Peyer's patch (tissue), 4 donors: ENCODE results near the gene CTNNA1. TPM values are rescaled to one million over a fixed set of nuclear protein-coding genes. Genes with fewer than 3 reads are reported as not detected.

Source experiments
- DNase-seq, 3 donors: peaks; one replicate each; pipeline ENCODE4 v3.0.0-alpha.2; 2017 to 2019
- H3K27ac ChIP-seq, 4 donors: fragments of 200-600 bp; sonication (generic); one replicate each; pipeline ENCODE4 v1.5.1; 2016 to 2019
- H3K27me3 ChIP-seq, 2 donors: fragments of 200-600 bp; sonication (generic); one replicate each; pipeline ENCODE4 v1.5.1; 2019
- H3K36me3 ChIP-seq, 3 donors: fragments of 200-600 bp; sonication (generic); one replicate each; pipeline ENCODE4 v1.5.1; 2016 to 2019
- H3K4me1 ChIP-seq, 4 donors: fragments of 200-600 bp; sonication (generic); one replicate each; pipeline ENCODE4 v1.5.1; 2016 to 2019
- H3K4me3 ChIP-seq, 4 donors: fragments of 200-600 bp; sonication (generic); 1 replicate in 3 of 4; 2 replicates in 1 of 4; pipeline ENCODE4 v1.5.1; 2016 to 2019; ENCODE audit warnings: mild to moderate bottlenecking in 1 of 4
- H3K9me3 ChIP-seq, 4 donors: fragments of 200-600 bp; sonication (generic); one replicate each; pipeline ENCODE4 v1.5.1; 2016 to 2019; ENCODE audit warnings: mild to moderate bottlenecking in 1 of 4
- POLR2A ChIP-seq, 2 donors: fragments of 450-650 bp; IDR thresholded peaks; one replicate each; pipeline ENCODE4 v1.5.1; 2017; ENCODE audit warnings: antibody characterized with exemption in 2 of 2, mild to moderate bottlenecking in 2 of 2, moderate library complexity in 2 of 2
- total RNA-seq, 4 donors: library from RNA; depleted of rRNA; stranded (reverse); fragments of >200 nt; gene quantifications; one replicate each; pipeline ENCODE4 v1.1.0, GENCODE V29; 2016
- TF ChIP-seq, protein P1 (sequence below), 6 experiments: fragments of 450-650 bp in 4 of 6; fragments of 200-600 bp in 2 of 6; sonication (generic) in 1 of 6; IDR thresholded peaks; one replicate each; pipeline ENCODE4 v1.5.1; 2017 to 2019; ENCODE audit warnings: antibody characterized with exemption in 6 of 6, mild to moderate bottlenecking in 3 of 6, moderate library complexity in 1 of 6

Gene CTNNA1
- total RNA-seq, 4 donors from 2014 or later, result 351 to 516 (median 369) TPM

DNA sequence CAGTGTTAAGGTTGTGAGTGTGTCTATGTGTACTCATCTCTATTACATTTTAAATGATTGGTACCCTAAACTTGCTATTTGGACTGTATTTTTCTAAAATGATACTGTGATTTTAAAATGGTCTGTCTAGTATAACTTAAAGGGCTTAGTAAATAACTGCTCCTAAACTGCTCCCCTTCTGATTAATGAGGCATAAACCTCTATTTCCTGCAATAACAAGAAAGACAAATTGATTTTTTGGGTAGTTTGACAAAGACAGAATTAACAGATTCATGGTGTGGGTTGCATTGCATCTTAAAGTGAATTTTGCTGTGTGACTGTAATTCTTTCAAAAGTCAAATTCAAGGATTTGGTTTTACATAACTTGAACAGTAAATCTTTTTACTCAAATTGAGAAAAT, 130.0 kb downstream of the CTNNA1 start:
- H3K4me1 ChIP-seq, result no peaks in the 10 kb centered on the region
- H3K4me3 ChIP-seq, result no peak overlapping the region
- H3K27me3 ChIP-seq, result no peaks in the 10 kb centered on the region
- TF ChIP-seq, protein P1, sequence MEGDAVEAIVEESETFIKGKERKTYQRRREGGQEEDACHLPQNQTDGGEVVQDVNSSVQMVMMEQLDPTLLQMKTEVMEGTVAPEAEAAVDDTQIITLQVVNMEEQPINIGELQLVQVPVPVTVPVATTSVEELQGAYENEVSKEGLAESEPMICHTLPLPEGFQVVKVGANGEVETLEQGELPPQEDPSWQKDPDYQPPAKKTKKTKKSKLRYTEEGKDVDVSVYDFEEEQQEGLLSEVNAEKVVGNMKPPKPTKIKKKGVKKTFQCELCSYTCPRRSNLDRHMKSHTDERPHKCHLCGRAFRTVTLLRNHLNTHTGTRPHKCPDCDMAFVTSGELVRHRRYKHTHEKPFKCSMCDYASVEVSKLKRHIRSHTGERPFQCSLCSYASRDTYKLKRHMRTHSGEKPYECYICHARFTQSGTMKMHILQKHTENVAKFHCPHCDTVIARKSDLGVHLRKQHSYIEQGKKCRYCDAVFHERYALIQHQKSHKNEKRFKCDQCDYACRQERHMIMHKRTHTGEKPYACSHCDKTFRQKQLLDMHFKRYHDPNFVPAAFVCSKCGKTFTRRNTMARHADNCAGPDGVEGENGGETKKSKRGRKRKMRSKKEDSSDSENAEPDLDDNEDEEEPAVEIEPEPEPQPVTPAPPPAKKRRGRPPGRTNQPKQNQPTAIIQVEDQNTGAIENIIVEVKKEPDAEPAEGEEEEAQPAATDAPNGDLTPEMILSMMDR (IDR thresholded peaks at IDR 0.05), result no peak
- TF ChIP-seq POLR2A (IDR thresholded peaks at IDR 0.05), result no peak
- H3K36me3 ChIP-seq, result peaks cover 0 to 22% (median 3%) of the 10 kb centered on the region in 3 donors
- no peaks in the 10 kb centered on the region for H3K9me3 ChIP-seq
- no peak overlapping the region for H3K27ac ChIP-seq
- no peak for DNase-seq

DNA sequence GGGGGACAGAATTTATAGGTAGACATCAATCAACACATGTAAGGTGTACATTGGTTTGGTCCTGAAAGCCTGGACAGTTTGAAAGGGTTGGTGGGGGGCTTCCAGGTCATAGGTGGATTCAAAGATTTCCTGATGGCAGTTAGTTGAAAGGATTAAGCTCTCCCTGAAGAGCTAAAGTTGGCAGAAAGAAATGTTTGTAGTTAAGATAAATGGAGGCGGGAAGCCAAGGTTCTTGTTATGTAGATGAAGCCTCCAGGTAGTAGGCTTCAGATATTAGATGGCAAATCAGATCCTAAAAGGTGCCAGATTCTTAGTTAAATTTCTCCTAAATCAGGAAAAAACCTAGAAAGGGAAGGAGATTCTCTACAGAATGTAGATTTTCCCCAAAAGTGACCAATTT, 130.9 kb downstream of the CTNNA1 start:
- Histone ChIP-seq H3K4me1 (no peaks in the 10 kb centered on the region), H3K4me3 (no peak overlapping the region), H3K27me3 (no peaks in the 10 kb centered on the region), H3K36me3 (peaks cover 0 to 30% (median 3%) of the 10 kb centered on the region in 3 donors), H3K27ac (no peak overlapping the region), H3K9me3 (no peaks in the 10 kb centered on the region)
- no peak for DNase-seq
- no peak for TF ChIP-seq POLR2A (IDR thresholded peaks at IDR 0.05)
- TF ChIP-seq, protein P1 (IDR thresholded peaks at IDR 0.05), result no peak

DNA sequence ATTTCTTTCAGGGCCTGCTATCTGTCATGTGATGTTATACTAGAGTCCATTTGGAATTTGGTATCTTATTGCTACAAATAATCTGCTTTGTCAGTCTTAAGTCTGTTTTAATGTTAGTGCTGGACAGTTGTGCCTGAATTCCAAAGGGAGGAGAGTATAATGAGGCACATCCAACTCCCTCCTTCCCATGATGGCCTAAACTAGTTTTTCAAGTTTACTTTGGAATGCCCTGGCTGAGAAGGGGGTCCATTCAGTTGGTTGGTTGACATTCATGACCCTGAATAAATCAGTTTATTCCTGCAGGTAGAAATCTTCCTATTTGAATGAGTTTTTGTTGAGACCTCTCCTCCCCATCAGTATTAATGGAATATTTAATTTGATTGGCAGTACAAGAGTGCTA, 131.3 kb downstream of the CTNNA1 start:
- Histone ChIP-seq H3K4me1 (no peaks in the 10 kb centered on the region), H3K27ac (no peak overlapping the region), H3K4me3 (no peak overlapping the region), H3K27me3 (no peaks in the 10 kb centered on the region), H3K9me3 (no peaks in the 10 kb centered on the region), H3K36me3 (peaks cover 0 to 35% (median 3%) of the 10 kb centered on the region in 3 donors)
- no peak for DNase-seq
- no peak for TF ChIP-seq POLR2A (IDR thresholded peaks at IDR 0.05)
- TF ChIP-seq, protein P1 (IDR thresholded peaks at IDR 0.05), result no peak

DNA sequence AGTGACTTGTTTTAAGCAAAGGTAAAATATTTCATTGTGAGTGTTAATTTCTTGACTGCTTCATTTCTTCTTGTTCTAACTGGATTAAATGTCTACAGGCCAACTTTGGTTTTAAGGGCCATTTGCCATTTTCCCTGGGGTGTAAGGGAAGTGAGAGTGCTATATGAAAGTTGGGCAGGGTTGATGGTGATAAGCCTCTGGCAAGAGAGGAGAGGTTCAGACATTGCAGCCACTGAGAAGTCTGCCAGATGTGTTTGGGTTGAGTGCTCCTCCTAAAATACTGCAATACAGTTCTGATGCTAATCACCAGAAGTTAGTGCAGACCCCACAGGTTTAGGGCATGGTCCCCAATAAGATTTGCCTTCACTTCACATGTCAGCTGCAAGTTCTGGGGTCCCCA, 136.8 kb downstream of the CTNNA1 start:
- Histone ChIP-seq H3K4me3 (no peak overlapping the region), H3K9me3 (no peaks in the 10 kb centered on the region), H3K27me3 (no peaks in the 10 kb centered on the region), H3K27ac (no peak overlapping the region), H3K36me3 (peaks cover 0 to 60% (median 3%) of the 10 kb centered on the region in 3 donors), H3K4me1 (no peaks in the 10 kb centered on the region)
- no peak for TF ChIP-seq POLR2A (IDR thresholded peaks at IDR 0.05)
- TF ChIP-seq, protein P1 (IDR thresholded peaks at IDR 0.05), result no peak
- DNase-seq, result no peak

DNA sequence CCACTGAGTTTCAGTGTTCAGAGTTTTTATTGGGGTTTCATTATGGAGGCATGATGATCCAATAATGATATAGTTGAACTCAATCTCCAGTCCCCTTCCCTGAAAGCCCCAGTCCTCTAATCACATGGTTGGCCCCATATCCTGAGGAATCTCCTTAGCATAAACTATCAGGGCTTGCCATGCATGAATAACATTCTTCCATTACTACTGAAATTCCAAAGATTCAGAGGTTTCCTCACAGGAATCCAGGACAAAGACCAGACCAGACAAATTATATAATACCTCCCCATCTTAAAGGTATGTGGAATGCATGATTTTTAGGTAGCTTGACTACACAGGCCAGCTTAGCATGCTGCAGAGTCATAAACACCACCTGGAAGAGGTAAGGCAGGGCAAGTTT, 137.4 kb downstream of the CTNNA1 start:
- H3K36me3 ChIP-seq, result peaks cover 0 to 62% (median 2%) of the 10 kb centered on the region in 3 donors
- no peak for DNase-seq

More for the DNA sequence above, 137.4 kb downstream of the CTNNA1 start:
- no peaks in the 10 kb centered on the region for H3K4me1 ChIP-seq
- TF ChIP-seq, protein P1 (IDR thresholded peaks at IDR 0.05), result no peak
- no peak for TF ChIP-seq POLR2A (IDR thresholded peaks at IDR 0.05)
- H3K27me3 ChIP-seq, result no peaks in the 10 kb centered on the region
- H3K9me3 ChIP-seq, result no peaks in the 10 kb centered on the region
- no peak overlapping the region for H3K4me3 ChIP-seq
- H3K27ac ChIP-seq, result no peak overlapping the region
